Vagina (tissue), 2 donors: Measurements from ENCODE around the gene GRIN2A. TPM values are rescaled to one million over a fixed set of nuclear protein-coding genes. Genes with fewer than 3 reads are reported as not detected.

ENCODE experiments used
- DNase-seq, 2 donors: peaks; one replicate each; pipeline ENCODE4 v3.0.0-alpha.2; 2017; ENCODE audit errors: extremely low spot score in 2 of 2
- H3K27ac ChIP-seq: fragments of 200-600 bp; sonication (generic); one replicate; pipeline ENCODE4 v1.5.1; 2019
- H3K27me3 ChIP-seq: fragments of 200-600 bp; sonication (generic); one replicate; pipeline ENCODE4 v1.5.1; 2019
- H3K36me3 ChIP-seq, 2 donors: fragments of 200-600 bp; sonication (generic); one replicate each; pipeline ENCODE4 v1.5.1; 2017 to 2019
- H3K4me1 ChIP-seq: fragments of 200-600 bp; sonication (generic); one replicate; pipeline ENCODE4 v1.5.1; 2019
- H3K4me3 ChIP-seq, 2 donors: fragments of 200-600 bp; sonication (generic); 1 replicate in 1 of 2; 2 replicates in 1 of 2; pipeline ENCODE4 v1.5.1; 2016 to 2019
- H3K9me3 ChIP-seq: fragments of 200-600 bp; sonication (generic); one replicate; pipeline ENCODE4 v1.5.1; 2019
- POLR2A ChIP-seq, 2 donors: fragments of 450-650 bp; IDR thresholded peaks; one replicate each; pipeline ENCODE4 v1.6.1; 2017; ENCODE audit warnings: antibody characterized with exemption in 2 of 2, mild to moderate bottlenecking in 2 of 2, moderate library complexity in 2 of 2
- POLR2AphosphoS5 ChIP-seq, 2 donors: sonication (generic); formaldehyde crosslinking; IDR thresholded peaks; one replicate each; pipeline ENCODE4 v1.9.0; 2017; ENCODE audit warnings: antibody characterized with exemption in 2 of 2, mild to moderate bottlenecking in 2 of 2, low read depth in 1 of 2; ENCODE audit not compliant: insufficient read depth in 1 of 2
- intact Hi-C: fragments of 100-400 bp; cut with DNase I; formaldehyde crosslinking; loops from one replicate; pipeline ENCODE4 v1.15.1; 2023
- total RNA-seq: library from RNA; depleted of rRNA; stranded (reverse); fragments of >200 nt; gene quantifications from one replicate; pipeline ENCODE4 v1.2.3, GENCODE V29; 2016
- TF ChIP-seq, protein P1 (sequence below), 3 experiments: fragments of 450-650 bp in 2 of 3; fragments of 200-600 bp in 1 of 3; sonication (generic) in 1 of 3; IDR thresholded peaks; one replicate each; pipeline ENCODE4 v1.5.1; 2017 to 2019; ENCODE audit warnings: antibody characterized with exemption in 3 of 3, mild to moderate bottlenecking in 2 of 3, moderate library complexity in 2 of 3

GRIN2A gene
- total RNA-seq, 1 donor from 2014 or later = 1.5 TPM

DNA sequence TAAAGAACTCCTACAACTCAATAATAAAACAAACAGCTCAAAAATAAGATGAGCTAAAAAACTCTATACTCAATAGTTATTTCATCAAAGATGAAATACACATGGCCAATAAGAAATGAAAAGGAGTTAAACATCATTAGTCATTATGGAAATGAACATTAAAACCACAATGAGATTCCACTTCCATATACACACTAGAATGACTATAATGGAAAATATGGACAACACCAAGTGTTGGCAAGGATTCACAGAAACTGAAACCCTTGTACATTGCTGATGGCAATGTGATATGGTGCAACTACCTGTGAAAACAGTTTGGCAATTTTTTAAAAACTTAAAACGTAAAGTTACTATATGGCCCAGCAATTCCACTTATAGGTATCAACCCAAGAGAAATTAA lies 91.4 kb downstream of the GRIN2A start:
- Histone ChIP-seq H3K27ac (no peak overlapping the region), H3K27me3 (no peaks in the 10 kb centered on the region), H3K36me3 (no peaks in the 10 kb centered on the region), H3K9me3 (no peaks in the 10 kb centered on the region), H3K4me1 (no peaks in the 10 kb centered on the region), H3K4me3 (no peak overlapping the region)
- TF ChIP-seq, protein P1, sequence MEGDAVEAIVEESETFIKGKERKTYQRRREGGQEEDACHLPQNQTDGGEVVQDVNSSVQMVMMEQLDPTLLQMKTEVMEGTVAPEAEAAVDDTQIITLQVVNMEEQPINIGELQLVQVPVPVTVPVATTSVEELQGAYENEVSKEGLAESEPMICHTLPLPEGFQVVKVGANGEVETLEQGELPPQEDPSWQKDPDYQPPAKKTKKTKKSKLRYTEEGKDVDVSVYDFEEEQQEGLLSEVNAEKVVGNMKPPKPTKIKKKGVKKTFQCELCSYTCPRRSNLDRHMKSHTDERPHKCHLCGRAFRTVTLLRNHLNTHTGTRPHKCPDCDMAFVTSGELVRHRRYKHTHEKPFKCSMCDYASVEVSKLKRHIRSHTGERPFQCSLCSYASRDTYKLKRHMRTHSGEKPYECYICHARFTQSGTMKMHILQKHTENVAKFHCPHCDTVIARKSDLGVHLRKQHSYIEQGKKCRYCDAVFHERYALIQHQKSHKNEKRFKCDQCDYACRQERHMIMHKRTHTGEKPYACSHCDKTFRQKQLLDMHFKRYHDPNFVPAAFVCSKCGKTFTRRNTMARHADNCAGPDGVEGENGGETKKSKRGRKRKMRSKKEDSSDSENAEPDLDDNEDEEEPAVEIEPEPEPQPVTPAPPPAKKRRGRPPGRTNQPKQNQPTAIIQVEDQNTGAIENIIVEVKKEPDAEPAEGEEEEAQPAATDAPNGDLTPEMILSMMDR (IDR thresholded peaks at IDR 0.05) = no peak
- no peak for TF ChIP-seq POLR2A (IDR thresholded peaks at IDR 0.05)
- DNase-seq = no peak
- intact Hi-C loops = no loop called here

DNA sequence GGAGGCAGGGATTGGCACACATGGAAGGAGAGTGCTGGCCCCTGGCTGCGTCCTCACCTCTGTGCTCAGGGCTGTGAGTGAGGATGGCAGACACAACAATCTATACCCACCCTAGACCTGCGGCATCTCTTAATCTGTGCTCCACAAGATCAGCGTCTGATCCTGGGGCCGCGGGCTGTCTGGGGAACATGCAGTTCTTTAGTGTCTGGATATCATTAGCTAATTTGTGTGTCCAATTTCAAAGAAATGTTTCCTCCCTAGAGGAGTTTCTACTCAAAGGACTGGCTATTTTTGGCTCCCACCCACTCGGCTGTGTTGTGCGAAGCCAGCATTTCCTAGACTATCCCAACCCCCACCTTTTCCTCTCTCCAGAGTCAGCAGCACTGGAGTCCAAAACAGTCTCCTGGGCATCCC lies 93.8 kb downstream of the GRIN2A start:
- DNase-seq = no peak
- H3K27me3 ChIP-seq = no peaks in the 10 kb centered on the region
- no peak overlapping the region for H3K27ac ChIP-seq
- intact Hi-C loops = no loop called here
- no peaks in the 10 kb centered on the region for H3K4me1 ChIP-seq
- TF ChIP-seq, protein P1 (IDR thresholded peaks at IDR 0.05) = no peak
- TF ChIP-seq POLR2A (IDR thresholded peaks at IDR 0.05) (no peak), POLR2AphosphoS5 (IDR thresholded peaks at IDR 0.05; ENCODE audit: insufficient read depth in 1 of 2, low read depth in 1 of 2) (no peak)
- no peak overlapping the region for H3K4me3 ChIP-seq
- no peaks in the 10 kb centered on the region for H3K9me3 ChIP-seq
- no peaks in the 10 kb centered on the region for H3K36me3 ChIP-seq

DNA sequence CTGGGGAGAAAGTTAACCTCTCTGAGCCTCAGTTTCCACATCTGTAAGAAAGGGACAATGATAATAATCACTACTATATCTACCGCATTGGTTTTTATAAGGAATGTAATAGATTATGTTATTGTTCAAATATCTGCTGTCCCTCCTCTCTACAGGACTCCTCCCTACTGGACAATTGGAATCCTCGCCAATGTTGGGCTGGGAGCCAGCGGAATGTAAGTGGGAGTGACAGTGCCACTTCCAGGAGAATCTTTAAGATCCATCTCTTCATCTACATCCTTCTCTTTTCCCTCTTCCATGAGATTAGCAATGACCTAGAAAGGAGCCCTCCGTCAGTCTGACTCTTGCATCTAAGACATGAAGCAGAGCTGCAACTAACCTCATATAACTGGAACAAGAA lies 95.1 kb downstream of the GRIN2A start:
- TF ChIP-seq POLR2A (IDR thresholded peaks at IDR 0.05) (no peak), POLR2AphosphoS5 (IDR thresholded peaks at IDR 0.05; ENCODE audit: insufficient read depth in 1 of 2, low read depth in 1 of 2) (no peak)
- TF ChIP-seq, protein P1 (IDR thresholded peaks at IDR 0.05) = no peak
- Histone ChIP-seq H3K27me3 (no peaks in the 10 kb centered on the region), H3K4me1 (no peaks in the 10 kb centered on the region), H3K4me3 (no peak overlapping the region), H3K27ac (no peak overlapping the region), H3K36me3 (no peaks in the 10 kb centered on the region), H3K9me3 (no peaks in the 10 kb centered on the region)
- intact Hi-C loops = no loop called here
- DNase-seq = no peak

DNA sequence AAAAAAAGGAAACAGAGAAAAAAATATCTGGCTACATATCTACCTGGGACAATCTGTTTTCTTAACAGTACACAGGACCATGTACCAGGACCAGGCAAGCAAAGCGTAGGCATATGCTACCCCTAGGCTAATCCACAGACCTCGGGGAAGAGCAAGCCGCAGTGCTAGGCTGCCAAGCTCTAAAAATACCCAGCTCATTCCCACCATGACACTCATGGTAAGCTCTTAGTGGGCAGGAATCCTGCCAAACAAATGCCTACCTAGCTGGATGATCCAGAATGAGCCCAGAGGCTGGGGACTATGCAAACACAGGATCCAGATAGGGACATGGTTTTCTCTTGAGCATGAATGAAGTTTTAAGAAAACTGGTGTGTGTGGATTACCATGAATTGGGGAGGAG lies 95.6 kb downstream of the GRIN2A start:
- Histone ChIP-seq H3K27me3 (no peaks in the 10 kb centered on the region), H3K4me1 (no peaks in the 10 kb centered on the region), H3K4me3 (no peak overlapping the region), H3K36me3 (no peaks in the 10 kb centered on the region), H3K9me3 (no peaks in the 10 kb centered on the region), H3K27ac (no peak overlapping the region)
- TF ChIP-seq, protein P1 (IDR thresholded peaks at IDR 0.05) = no peak
- TF ChIP-seq POLR2A (IDR thresholded peaks at IDR 0.05) (no peak), POLR2AphosphoS5 (IDR thresholded peaks at IDR 0.05; ENCODE audit: insufficient read depth in 1 of 2, low read depth in 1 of 2) (no peak)
- intact Hi-C loops = no loop called here
- no peak for DNase-seq

DNA sequence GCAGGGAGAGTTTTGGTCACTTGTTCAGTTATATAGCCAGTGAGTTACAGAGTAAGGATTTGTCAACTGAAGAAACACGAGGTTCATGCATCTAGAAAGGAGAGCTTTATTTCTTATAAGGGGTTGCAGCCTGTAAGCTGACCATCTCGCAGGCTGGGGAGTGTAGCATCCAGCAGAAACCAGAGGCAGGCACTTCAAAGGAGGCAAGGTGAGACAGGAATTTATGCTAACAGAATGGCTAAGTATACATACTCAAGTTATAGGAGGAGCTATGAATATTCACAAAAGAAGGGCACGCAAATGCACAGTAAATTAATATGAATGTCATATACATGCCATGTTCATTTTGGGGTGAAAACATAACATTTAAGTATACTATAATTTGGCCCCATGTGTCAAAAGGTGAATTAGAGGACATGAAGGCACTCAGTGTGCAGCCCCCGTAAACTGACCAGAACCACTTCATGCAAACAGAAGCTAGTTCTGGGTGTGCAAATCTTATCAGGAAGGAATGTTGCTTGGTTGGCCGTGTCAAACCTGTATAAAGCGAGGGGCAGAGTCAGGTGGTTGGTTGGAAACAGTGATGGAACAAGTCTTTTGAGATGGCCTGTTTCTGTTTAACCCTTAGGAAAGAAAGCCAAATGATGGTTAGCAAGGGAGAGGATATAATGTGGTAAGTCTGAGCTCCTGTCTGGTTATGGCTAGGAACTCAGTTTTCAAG lies 97.0 kb downstream of the GRIN2A start:
- TF ChIP-seq POLR2AphosphoS5 (IDR thresholded peaks at IDR 0.05; ENCODE audit: insufficient read depth in 1 of 2, low read depth in 1 of 2) = no peak
- TF ChIP-seq, protein P1 (IDR thresholded peaks at IDR 0.05) = no peak
- no peak for TF ChIP-seq POLR2A (IDR thresholded peaks at IDR 0.05)
- no peak for DNase-seq
- no peaks in the 10 kb centered on the region for H3K27me3 ChIP-seq
- H3K4me1 ChIP-seq = peaks cover 12% of the 10 kb centered on the region
- no peak overlapping the region for H3K4me3 ChIP-seq
- H3K27ac ChIP-seq = no peak overlapping the region
- intact Hi-C loops = no loop called here
- H3K36me3 ChIP-seq = no peaks in the 10 kb centered on the region
- H3K9me3 ChIP-seq = no peaks in the 10 kb centered on the region
